Stimulated activated CD4-positive, alpha-beta T cell treated with anti-CD3 and anti-CD28 coated beads, Interleukin-1b, Interleukin-23, amount 100 ng/mL, for 24 hours (primary cell): ENCODE data around the gene CFL2.
"Not testable (repeated sequence)": the region's sequence is repeated elsewhere in the genome, so short reads cannot be mapped to it uniquely, and the experiment has no call there.

Experiments
- DNase-seq, 4 experiments: peaks; one replicate each; pipeline ENCODE4 v3.0.0-alpha.2; 2020; ENCODE audit warnings: low read depth in 4 of 4, low spot score in 1 of 4

The CFL2 gene

GRCh38 chr14:34711796-34712712, 2.3 kb downstream of the CFL2 start:
- no peak for DNase-seq

- no peak for DNase-seq
These were observed 3.2 kb downstream of the CFL2 start for GRCh38 chr14:34711169-34711568.

- no peak for DNase-seq
These were observed 3.6 kb downstream of the CFL2 start for GRCh38 chr14:34710744-34711143.

- DNase-seq, result no peak
These were observed 4.4 kb downstream of the CFL2 start for GRCh38 chr14:34710006-34710405.

- DNase-seq, result no peak
These were observed 6.7 kb downstream of the CFL2 start for GRCh38 chr14:34707722-34708121.

GRCh38 chr14:34701808-34702207, 12.6 kb downstream of the CFL2 start:
- DNase-seq, result no peak

- DNase-seq, result no peak
These were observed 13.7 kb downstream of the CFL2 start for GRCh38 chr14:34700622-34701130.

- DNase-seq, result no peak
These were observed 14.3 kb downstream of the CFL2 start for GRCh38 chr14:34699873-34700621.

- DNase-seq, result not testable (repeated sequence)
These were observed 20.2 kb downstream of the CFL2 start for GRCh38 chr14:34694216-34694615.

- no peak for DNase-seq
These were observed 21.0 kb downstream of the CFL2 start for GRCh38 chr14:34693228-34693939.

- DNase-seq, result no peak
These were observed 21.5 kb downstream of the CFL2 start for GRCh38 chr14:34692898-34693227.

- DNase-seq, result no peak
These were observed 22.0 kb downstream of the CFL2 start for GRCh38 chr14:34692348-34692747.

GRCh38 chr14:34691206-34691605, 23.2 kb downstream of the CFL2 start:
- no peak for DNase-seq

- DNase-seq, result no peak
These were observed 25.8 kb downstream of the CFL2 start for GRCh38 chr14:34688470-34689206.

- DNase-seq, result no peak
These were observed 28.5 kb downstream of the CFL2 start for GRCh38 chr14:34685819-34686428.

- no peak for DNase-seq
These were observed 29.8 kb downstream of the CFL2 start for GRCh38 chr14:34684578-34684977.

GRCh38 chr14:34682787-34683321, 31.5 kb downstream of the CFL2 start:
- DNase-seq, result no peak

GRCh38 chr14:34680806-34681479, 33.5 kb downstream of the CFL2 start:
- no peak for DNase-seq

- no peak for DNase-seq
These were observed 35.7 kb downstream of the CFL2 start for GRCh38 chr14:34678735-34679134.

GRCh38 chr14:34678306-34678705, 36.1 kb downstream of the CFL2 start:
- DNase-seq, result no peak
